HCT116 (cell line): ENCODE data around the gene IL18BP. TPM values are rescaled to one million over a fixed set of nuclear protein-coding genes. Genes with fewer than 3 reads are reported as not detected.

Source experiments
- ATAC-seq: fragments of 200-7000 bp; cut with Tn5 transposase; 2 replicates; pipeline ENCODE4 v1.9.1; 2020; ENCODE audit warnings: mild to moderate bottlenecking, moderate library complexity
- BruUV-seq: library from RNA; stranded (reverse); fragments of 400-500 nt; replicated peaks from 2 replicates; lab custom pipeline; 2021; lab: Mats Ljungman, UMichigan
- CTCF ChIA-PET: fragments of 300-600 bp; sonication (Branson Sonifier 250); formaldehyde crosslinking; loops from one replicate; lab custom pipeline; 2021; ENCODE audit warnings: antibody characterized with exemption; lab: Charles Lee
- POLR2A ChIA-PET: fragments of 300-600, 350-600 bp; sonication (Branson Sonifier 250); formaldehyde crosslinking; loops from one replicate; lab custom pipeline; 2021; ENCODE audit warnings: antibody characterized with exemption; lab: Charles Lee
- RAD21 ChIA-PET, 2 experiments: fragments of 300-600 bp; sonication (Branson Sonifier 250); formaldehyde crosslinking; loops; one replicate each; lab custom pipeline; 2023; ENCODE audit warnings: low total read pairs in 2 of 2; ENCODE audit not compliant: uncharacterized antibody in 2 of 2, unreplicated experiment in 2 of 2, low non-redundant PET in 1 of 2; lab: Charles Lee
- DNase-seq: peaks from one replicate; pipeline ENCODE4 v3.0.0-alpha.2; 2010; ENCODE audit warnings: low read depth, low spot score
- H2AFZ ChIP-seq: fragments of 200-600 bp; shearing (Covaris generic), sonication (generic); 2 replicates; pipeline ENCODE4 v1.6.1; 2017; ENCODE audit warnings: low read depth, mixed run types, mixed read lengths, antibody characterized with exemption, low read length; ENCODE audit not compliant: poor library complexity, severe bottlenecking
- H3K27ac ChIP-seq: 2 replicates; pipeline ENCODE4 v1.5.1; 2012; ENCODE audit warnings: low read depth, low read length
- H3K27me3 ChIP-seq: fragments of 200-600 bp; sonication (generic); 2 replicates; pipeline ENCODE4 v1.6.1; 2016; ENCODE audit warnings: mixed run types, low read length, mixed read lengths; ENCODE audit not compliant: insufficient read depth
- H3K36me3 ChIP-seq, 2 experiments: fragments of 200-500 bp in 1 of 2; fragments of 200-600 bp in 1 of 2; sonication (Bioruptor generic) in 1 of 2; sonication (generic) in 1 of 2; 2 replicates each; pipeline versions ENCODE4 v1.5.1 to v1.6.1; 2014 to 2016; ENCODE audit warnings: low read length in 2 of 2, inconsistent platforms in 1 of 2, mixed read lengths in 1 of 2, mixed run types in 1 of 2; ENCODE audit not compliant: insufficient read depth in 2 of 2, control insufficient read depth in 1 of 2
- H3K4me1 ChIP-seq, 2 experiments: fragments of 200-600 bp in 1 of 2; sonication (generic) in 1 of 2; 2 replicates each; pipeline versions ENCODE4 v1.5.1 to v1.6.1; 2012 to 2017; ENCODE audit warnings: low read length in 2 of 2, inconsistent platforms in 1 of 2, mild to moderate bottlenecking in 1 of 2, mixed read lengths in 1 of 2, mixed run types in 1 of 2, moderate library complexity in 1 of 2; ENCODE audit not compliant: insufficient read depth in 2 of 2, control insufficient read depth in 1 of 2
- H3K4me2 ChIP-seq: fragments of 200-600 bp; sonication (generic); 2 replicates; pipeline ENCODE4 v1.6.1; 2017; ENCODE audit warnings: mixed run types, low read length, mixed read lengths
- H3K4me3 ChIP-seq, 2 experiments: fragments of 200-600 bp in 1 of 2; sonication (generic) in 1 of 2; replicated peaks in 1 of 2; 2 replicates each; pipeline ENCODE4 v1.5.1; 2011 to 2016; ENCODE audit warnings: low read length in 2 of 2, control low read depth in 1 of 2, low read depth in 1 of 2, mild to moderate bottlenecking in 1 of 2, mixed read lengths in 1 of 2, mixed run types in 1 of 2
- H3K79me2 ChIP-seq: fragments of 200-600 bp; sonication (generic); 2 replicates; pipeline ENCODE4 v1.6.1; 2017; ENCODE audit warnings: mild to moderate bottlenecking, mixed run types, low read length, moderate library complexity, mixed read lengths; ENCODE audit not compliant: insufficient read depth
- H3K9ac ChIP-seq: fragments of 200-600 bp; sonication (generic); 2 replicates; pipeline ENCODE4 v1.6.1; 2016; ENCODE audit warnings: low read length, mixed read lengths
- H3K9me2 ChIP-seq: fragments of 200-600 bp; sonication (generic), shearing (Covaris generic); 2 replicates; pipeline ENCODE4 v1.6.1; 2017; ENCODE audit warnings: mixed run types, mild to moderate bottlenecking, moderate library complexity; ENCODE audit not compliant: insufficient read depth
- H3K9me3 ChIP-seq, 2 experiments: fragments of 200-500 bp in 1 of 2; fragments of 200-600 bp in 1 of 2; sonication (Bioruptor generic) in 1 of 2; sonication (generic) in 1 of 2; 2 replicates each; pipeline ENCODE4 v1.6.1; 2014 to 2017; ENCODE audit warnings: low read length in 2 of 2, mixed read lengths in 2 of 2, inconsistent platforms in 1 of 2, low read depth in 1 of 2, mild to moderate bottlenecking in 1 of 2, mixed run types in 1 of 2, moderate library complexity in 1 of 2; ENCODE audit not compliant: control insufficient read depth in 1 of 2, insufficient read depth in 1 of 2
- H4K20me1 ChIP-seq: fragments of 200-600 bp; sonication (generic), shearing (Covaris generic); 2 replicates; pipeline ENCODE4 v1.6.1; 2017; ENCODE audit warnings: mixed run types, mild to moderate bottlenecking, moderate library complexity; ENCODE audit not compliant: insufficient read depth
- CBX3 ChIP-seq: IDR thresholded peaks from 2 replicates; pipeline ENCODE4 v1.6.1; 2012; ENCODE audit warnings: low read depth
- CEBPB ChIP-seq: IDR thresholded peaks from 2 replicates; pipeline ENCODE4 v1.6.1; 2012; ENCODE audit warnings: low read depth
- ELF1 ChIP-seq: IDR thresholded peaks from 2 replicates; pipeline ENCODE4 v1.6.1; 2012; ENCODE audit warnings: low read depth, borderline replicate concordance
- MAX ChIP-seq: IDR thresholded peaks from 2 replicates; pipeline ENCODE4 v1.6.1; 2012
- REST ChIP-seq: IDR thresholded peaks from 2 replicates; pipeline ENCODE4 v1.6.1; 2012; ENCODE audit warnings: low read depth
- YY1 ChIP-seq: IDR thresholded peaks from 2 replicates; pipeline ENCODE4 v1.6.1; 2011; ENCODE audit warnings: low read length, low read depth, moderate library complexity, mild to moderate bottlenecking; ENCODE audit not compliant: insufficient replicate concordance; ENCODE audit errors: extremely low read depth
- intact Hi-C: fragments of 100-400 bp; cut with micrococcal nuclease; formaldehyde crosslinking; loops from 2 replicates; pipeline ENCODE4 v1.10.0; 2022
- total RNA-seq: library from RNA; stranded (reverse); gene quantifications from one replicate; pipeline ENCODE4 v1.2.1, GENCODE V29; 2021; ENCODE audit not compliant: unreplicated experiment

IL18BP gene
- total RNA-seq, 1 experiment from 2014 or later, result 9.8 TPM

GRCh38 chr11:72010529-72011233 is 12.0 kb downstream of the IL18BP start:
- RAD21 ChIA-PET, result no interaction called here
- TF ChIP-seq ELF1 (no peak), YY1 (no peak), CBX3 (no peak), CEBPB (no peak), MAX (no peak), REST (no peak)
- CTCF ChIA-PET, result no interaction called here
- H3K27me3 ChIP-seq, result no peaks in the 10 kb centered on the region
- H3K79me2 ChIP-seq, result no peaks in the 10 kb centered on the region
- BruUV-seq, result no TSS peak
- H4K20me1 ChIP-seq, result no peaks in the 10 kb centered on the region
- H3K27ac ChIP-seq, result no peak overlapping the region
- H3K4me3 ChIP-seq, result no peak overlapping the region
- H3K4me1 ChIP-seq, result no peaks in the 10 kb centered on the region
- POLR2A ChIA-PET, result no interaction called here
- no peaks in the 10 kb centered on the region for H3K9me2 ChIP-seq
- intact Hi-C loops, result no loop called here
- ATAC-seq, result no peak
- H3K9ac ChIP-seq, result no peak overlapping the region
- DNase-seq, result no peak
- H2AFZ ChIP-seq, result no peak overlapping the region
- H3K4me2 ChIP-seq, result no peak overlapping the region
- peaks cover 54 to 62% of the 10 kb centered on the region in 2 experiments; a peak in 3 of 4 replicates for H3K36me3 ChIP-seq
- no peaks in the 10 kb centered on the region for H3K9me3 ChIP-seq
